Liver (tissue), 3 donors: Measurements from ENCODE around the gene DMC1.

Source experiments
- EGR1 ChIP-seq, 2 donors: IDR thresholded peaks; 2 replicates each; pipeline ENCODE4 v1.6.1; 2016 to 2018; ENCODE audit warnings: antibody characterized with exemption in 2 of 2, low read depth in 2 of 2
- RAD21 ChIP-seq, 2 donors: IDR thresholded peaks; 2 replicates each; pipeline ENCODE4 v1.6.1; 2016; ENCODE audit warnings: antibody characterized with exemption in 2 of 2, mild to moderate bottlenecking in 2 of 2
- TAF1 ChIP-seq: conservative IDR thresholded peaks from 2 replicates; pipeline ENCODE4 v1.6.1; 2016; ENCODE audit warnings: antibody characterized with exemption, mild to moderate bottlenecking
- ZBTB33 ChIP-seq: IDR thresholded peaks from 2 replicates; pipeline ENCODE4 v1.6.1; 2016; ENCODE audit warnings: antibody characterized with exemption
- TF ChIP-seq, protein P1 (sequence below): fragments of 150-350 bp; IDR thresholded peaks from 2 replicates; pipeline ENCODE4 v1.5.1; 2017; ENCODE audit warnings: improper control_type of control experiment, low read depth, low read length; ENCODE audit not compliant: missing input control
- TF ChIP-seq, protein P2 (sequence below): IDR thresholded peaks from 2 replicates; pipeline ENCODE4 v1.6.1; 2016; ENCODE audit warnings: antibody characterized with exemption, mild to moderate bottlenecking
- donor health status: healthy.
- donor health status: healthy.

GRCh38 chr22:38484244-38484643 lies 85.7 kb downstream of the DMC1 start:
- TF ChIP-seq, protein P1, sequence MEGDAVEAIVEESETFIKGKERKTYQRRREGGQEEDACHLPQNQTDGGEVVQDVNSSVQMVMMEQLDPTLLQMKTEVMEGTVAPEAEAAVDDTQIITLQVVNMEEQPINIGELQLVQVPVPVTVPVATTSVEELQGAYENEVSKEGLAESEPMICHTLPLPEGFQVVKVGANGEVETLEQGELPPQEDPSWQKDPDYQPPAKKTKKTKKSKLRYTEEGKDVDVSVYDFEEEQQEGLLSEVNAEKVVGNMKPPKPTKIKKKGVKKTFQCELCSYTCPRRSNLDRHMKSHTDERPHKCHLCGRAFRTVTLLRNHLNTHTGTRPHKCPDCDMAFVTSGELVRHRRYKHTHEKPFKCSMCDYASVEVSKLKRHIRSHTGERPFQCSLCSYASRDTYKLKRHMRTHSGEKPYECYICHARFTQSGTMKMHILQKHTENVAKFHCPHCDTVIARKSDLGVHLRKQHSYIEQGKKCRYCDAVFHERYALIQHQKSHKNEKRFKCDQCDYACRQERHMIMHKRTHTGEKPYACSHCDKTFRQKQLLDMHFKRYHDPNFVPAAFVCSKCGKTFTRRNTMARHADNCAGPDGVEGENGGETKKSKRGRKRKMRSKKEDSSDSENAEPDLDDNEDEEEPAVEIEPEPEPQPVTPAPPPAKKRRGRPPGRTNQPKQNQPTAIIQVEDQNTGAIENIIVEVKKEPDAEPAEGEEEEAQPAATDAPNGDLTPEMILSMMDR: no peak
- no peak for TF ChIP-seq RAD21 (IDR thresholded peaks at IDR 0.05)
- TF ChIP-seq, protein P2, sequence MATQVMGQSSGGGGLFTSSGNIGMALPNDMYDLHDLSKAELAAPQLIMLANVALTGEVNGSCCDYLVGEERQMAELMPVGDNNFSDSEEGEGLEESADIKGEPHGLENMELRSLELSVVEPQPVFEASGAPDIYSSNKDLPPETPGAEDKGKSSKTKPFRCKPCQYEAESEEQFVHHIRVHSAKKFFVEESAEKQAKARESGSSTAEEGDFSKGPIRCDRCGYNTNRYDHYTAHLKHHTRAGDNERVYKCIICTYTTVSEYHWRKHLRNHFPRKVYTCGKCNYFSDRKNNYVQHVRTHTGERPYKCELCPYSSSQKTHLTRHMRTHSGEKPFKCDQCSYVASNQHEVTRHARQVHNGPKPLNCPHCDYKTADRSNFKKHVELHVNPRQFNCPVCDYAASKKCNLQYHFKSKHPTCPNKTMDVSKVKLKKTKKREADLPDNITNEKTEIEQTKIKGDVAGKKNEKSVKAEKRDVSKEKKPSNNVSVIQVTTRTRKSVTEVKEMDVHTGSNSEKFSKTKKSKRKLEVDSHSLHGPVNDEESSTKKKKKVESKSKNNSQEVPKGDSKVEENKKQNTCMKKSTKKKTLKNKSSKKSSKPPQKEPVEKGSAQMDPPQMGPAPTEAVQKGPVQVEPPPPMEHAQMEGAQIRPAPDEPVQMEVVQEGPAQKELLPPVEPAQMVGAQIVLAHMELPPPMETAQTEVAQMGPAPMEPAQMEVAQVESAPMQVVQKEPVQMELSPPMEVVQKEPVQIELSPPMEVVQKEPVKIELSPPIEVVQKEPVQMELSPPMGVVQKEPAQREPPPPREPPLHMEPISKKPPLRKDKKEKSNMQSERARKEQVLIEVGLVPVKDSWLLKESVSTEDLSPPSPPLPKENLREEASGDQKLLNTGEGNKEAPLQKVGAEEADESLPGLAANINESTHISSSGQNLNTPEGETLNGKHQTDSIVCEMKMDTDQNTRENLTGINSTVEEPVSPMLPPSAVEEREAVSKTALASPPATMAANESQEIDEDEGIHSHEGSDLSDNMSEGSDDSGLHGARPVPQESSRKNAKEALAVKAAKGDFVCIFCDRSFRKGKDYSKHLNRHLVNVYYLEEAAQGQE: no peak
- no peak for TF ChIP-seq EGR1 (IDR thresholded peaks at IDR 0.05; ENCODE audit: low read depth in 2 of 2)
- TF ChIP-seq ZBTB33: no peak
- no peak for TF ChIP-seq TAF1
